Kidney epithelial cell (primary cell): Measurements from ENCODE around the gene ETV1. TPM values are rescaled to one million over a fixed set of nuclear protein-coding genes. Genes with fewer than 3 reads are reported as not detected.

Experiments
- DNase-seq: peaks from one replicate; pipeline ENCODE4 v3.0.0-alpha.2; 2010; ENCODE audit warnings: low read depth
- H3K27me3 ChIP-seq: 2 replicates; pipeline ENCODE4 v1.6.0; 2011; ENCODE audit warnings: low read length; ENCODE audit not compliant: control insufficient read depth, insufficient read depth
- H3K36me3 ChIP-seq: 2 replicates; pipeline ENCODE4 v1.5.1; 2011; ENCODE audit warnings: low read length; ENCODE audit not compliant: control insufficient read depth, insufficient read depth
- H3K4me3 ChIP-seq: 2 replicates; pipeline ENCODE4 v1.5.1; 2011; ENCODE audit warnings: low read depth, mild to moderate bottlenecking, control low read depth, low read length
- CTCF ChIP-seq: IDR thresholded peaks from 2 replicates; pipeline ENCODE4 v1.5.1; 2011; ENCODE audit warnings: mild to moderate bottlenecking, moderate library complexity, low read length, control low read depth, inconsistent platforms; ENCODE audit not compliant: insufficient read depth, poor library complexity, severe bottlenecking
- total RNA-seq: library from RNA; depleted of rRNA; stranded (reverse); fragments of >200 nt; gene quantifications from 2 replicates; pipeline ENCODE4 v1.2.3, GENCODE V29; 2015

Gene ETV1
- total RNA-seq, 1 donor from 2014 or later, result 6.1 TPM

GRCh38 chr7:13860734-13861133, 128.7 kb downstream of the ETV1 start:
- H3K36me3 ChIP-seq, result no peaks in the 10 kb centered on the region
- H3K4me3 ChIP-seq, result no peak overlapping the region
- H3K27me3 ChIP-seq, result no peaks in the 10 kb centered on the region
- no peak for DNase-seq
- no peak for TF ChIP-seq CTCF

- no peak for TF ChIP-seq CTCF
- Histone ChIP-seq H3K4me3 (no peak overlapping the region), H3K27me3 (no peaks in the 10 kb centered on the region), H3K36me3 (no peaks in the 10 kb centered on the region)
- no peak for DNase-seq
Measured at GRCh38 chr7:13856012-13856411, 133.5 kb downstream of the ETV1 start.

GRCh38 chr7:13852281-13852968, 137.0 kb downstream of the ETV1 start:
- no peaks in the 10 kb centered on the region for H3K27me3 ChIP-seq
- H3K36me3 ChIP-seq, result no peaks in the 10 kb centered on the region
- H3K4me3 ChIP-seq, result no peak overlapping the region
- DNase-seq, result no peak
- no peak for TF ChIP-seq CTCF

- no peak for TF ChIP-seq CTCF
- H3K27me3 ChIP-seq, result no peaks in the 10 kb centered on the region
- H3K36me3 ChIP-seq, result no peaks in the 10 kb centered on the region
- DNase-seq, result peak; percentile 14
- no peak overlapping the region for H3K4me3 ChIP-seq
Measured at GRCh38 chr7:13851736-13852135, 137.7 kb downstream of the ETV1 start.

- TF ChIP-seq CTCF, result no peak
- Histone ChIP-seq H3K4me3 (no peak overlapping the region), H3K27me3 (no peaks in the 10 kb centered on the region), H3K36me3 (no peaks in the 10 kb centered on the region)
- DNase-seq, result peak; percentile 94
Measured at GRCh38 chr7:13850185-13850752, 139.2 kb downstream of the ETV1 start.

GRCh38 chr7:13849163-13849892, 140.1 kb downstream of the ETV1 start:
- TF ChIP-seq CTCF, result no peak
- Histone ChIP-seq H3K4me3 (no peak overlapping the region), H3K36me3 (no peaks in the 10 kb centered on the region), H3K27me3 (no peaks in the 10 kb centered on the region)
- no peak for DNase-seq
